Activated naive CD8-positive, alpha-beta T cell (primary cell): ENCODE measurements around the gene CDX1.

Source experiments
- H3K27ac Mint-ChIP-seq: one replicate; pipeline ENCODE4 v1.8.0; 2021; ENCODE audit warnings: mixed read lengths
- H3K27me3 Mint-ChIP-seq: one replicate; pipeline ENCODE4 v1.8.0; 2021; ENCODE audit warnings: mixed read lengths
- H3K36me3 Mint-ChIP-seq: one replicate; pipeline ENCODE4 v1.8.0; 2021; ENCODE audit warnings: mixed read lengths
- H3K4me1 Mint-ChIP-seq: one replicate; pipeline ENCODE4 v1.8.0; 2021; ENCODE audit warnings: low read depth, mixed read lengths
- H3K4me3 Mint-ChIP-seq: one replicate; pipeline ENCODE4 v1.8.0; 2021; ENCODE audit warnings: mild to moderate bottlenecking, mixed read lengths
- H3K9me3 Mint-ChIP-seq: one replicate; pipeline ENCODE4 v1.8.0; 2021; ENCODE audit warnings: low read depth, mixed read lengths

CDX1 gene

GRCh38 chr5:150186897-150187296 lies 20.3 kb downstream of the CDX1 start:
- Mint-ChIP-seq H3K27ac (no peak overlapping the region), H3K4me3 (no peak overlapping the region), H3K27me3 (peaks cover 13% of the 10 kb centered on the region), H3K36me3 (no peaks in the 10 kb centered on the region), H3K9me3 (no peaks in the 10 kb centered on the region), H3K4me1 (no peaks in the 10 kb centered on the region)

- no peak overlapping the region for H3K27ac Mint-ChIP-seq
- no peaks in the 10 kb centered on the region for H3K36me3 Mint-ChIP-seq
- H3K27me3 Mint-ChIP-seq, result peaks cover 17% of the 10 kb centered on the region
- H3K4me1 Mint-ChIP-seq, result no peaks in the 10 kb centered on the region
- H3K9me3 Mint-ChIP-seq, result no peaks in the 10 kb centered on the region
- H3K4me3 Mint-ChIP-seq, result no peak overlapping the region
Measured at GRCh38 chr5:150188146-150188842, 21.7 kb downstream of the CDX1 start.

- Mint-ChIP-seq H3K27ac (no peak overlapping the region), H3K4me3 (no peak overlapping the region), H3K4me1 (no peaks in the 10 kb centered on the region), H3K27me3 (peaks cover 17% of the 10 kb centered on the region), H3K36me3 (no peaks in the 10 kb centered on the region), H3K9me3 (no peaks in the 10 kb centered on the region)
Measured at GRCh38 chr5:150189326-150189725, 22.7 kb downstream of the CDX1 start.

- Mint-ChIP-seq H3K4me1 (no peaks in the 10 kb centered on the region), H3K27ac (no peak within 1 kb of the TSS), H3K4me3 (no peak within 1 kb of the TSS), H3K9me3 (no peaks in the 10 kb centered on the region), H3K27me3 (peaks cover 17% of the 10 kb centered on the region), H3K36me3 (no peaks in the 10 kb centered on the region)
Measured at GRCh38 chr5:150189728-150190502, 23.3 kb downstream of the CDX1 start, which contains the start of gene SLC6A7. SLC6A7 (plus strand) TSS chr5:150190062; CDS start chr5:150190328, 266 bp downstream.

GRCh38 chr5:150190503-150190979 lies 24.0 kb downstream of the CDX1 start:
- no peaks in the 10 kb centered on the region for H3K9me3 Mint-ChIP-seq

DNA sequence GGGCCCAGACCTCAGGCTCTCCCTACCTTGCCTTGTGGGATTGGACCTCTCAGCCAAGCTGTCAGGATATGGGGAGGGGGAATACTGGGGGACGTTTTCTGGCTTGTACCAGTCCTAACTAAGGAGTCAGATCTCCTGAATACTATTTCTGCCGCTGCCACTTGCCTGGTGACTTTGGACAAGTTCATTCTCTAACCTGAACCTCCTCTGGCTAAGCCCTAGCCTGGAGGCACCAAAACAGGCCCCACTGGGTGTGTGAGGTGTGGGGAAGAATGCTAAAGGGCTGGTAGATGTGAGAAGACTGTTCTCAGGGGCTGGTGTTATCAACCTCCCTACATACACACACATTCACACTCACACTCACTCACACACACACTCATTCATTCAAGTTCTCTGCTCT lies 24.4 kb downstream of the CDX1 start:
- no peak overlapping the region for H3K4me3 Mint-ChIP-seq
- H3K27ac Mint-ChIP-seq, result no peak overlapping the region
- H3K9me3 Mint-ChIP-seq, result no peaks in the 10 kb centered on the region
- no peaks in the 10 kb centered on the region for H3K4me1 Mint-ChIP-seq
- H3K27me3 Mint-ChIP-seq, result peaks cover 17% of the 10 kb centered on the region
- H3K36me3 Mint-ChIP-seq, result no peaks in the 10 kb centered on the region

More at GRCh38 chr5:150190503-150190979, 24.0 kb downstream of the CDX1 start:
- Mint-ChIP-seq H3K27ac (no peak overlapping the region), H3K27me3 (peaks cover 17% of the 10 kb centered on the region), H3K4me3 (no peak overlapping the region), H3K4me1 (no peaks in the 10 kb centered on the region), H3K36me3 (no peaks in the 10 kb centered on the region)

DNA sequence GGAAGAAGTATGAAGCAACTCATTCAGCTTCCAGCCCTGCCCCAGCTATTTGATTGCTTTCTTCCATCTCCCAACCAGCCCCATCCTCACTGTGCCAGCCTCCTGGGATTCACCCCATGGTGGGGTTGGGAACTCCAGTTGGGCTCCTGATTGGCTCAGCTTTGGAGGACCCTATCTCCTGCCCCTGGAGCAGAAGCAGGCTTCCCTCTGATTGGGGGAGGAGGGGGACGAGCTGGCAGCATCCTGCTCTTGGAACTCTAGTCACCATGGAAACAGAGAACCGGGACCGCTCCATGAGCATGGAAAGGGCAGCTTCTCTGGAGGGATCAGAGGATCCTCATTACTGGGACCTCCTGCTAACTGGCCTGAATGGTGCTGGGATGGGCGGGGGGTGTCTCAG lies 25.9 kb downstream of the CDX1 start:
- no peaks in the 10 kb centered on the region for H3K36me3 Mint-ChIP-seq
- no peaks in the 10 kb centered on the region for H3K4me1 Mint-ChIP-seq
- H3K4me3 Mint-ChIP-seq, result no peak overlapping the region
- no peaks in the 10 kb centered on the region for H3K9me3 Mint-ChIP-seq
- peaks cover 16% of the 10 kb centered on the region for H3K27me3 Mint-ChIP-seq
- H3K27ac Mint-ChIP-seq, result no peak overlapping the region

- no peaks in the 10 kb centered on the region for H3K4me1 Mint-ChIP-seq
- no peaks in the 10 kb centered on the region for H3K9me3 Mint-ChIP-seq
- H3K27me3 Mint-ChIP-seq, result peaks cover 12% of the 10 kb centered on the region
- no peak overlapping the region for H3K27ac Mint-ChIP-seq
- no peaks in the 10 kb centered on the region for H3K36me3 Mint-ChIP-seq
- H3K4me3 Mint-ChIP-seq, result no peak overlapping the region
Measured at GRCh38 chr5:150195736-150196485, 29.3 kb downstream of the CDX1 start.

- no peak overlapping the region for H3K4me3 Mint-ChIP-seq
- no peaks in the 10 kb centered on the region for H3K9me3 Mint-ChIP-seq
- H3K27ac Mint-ChIP-seq, result no peak overlapping the region
- peaks cover 11% of the 10 kb centered on the region for H3K27me3 Mint-ChIP-seq
- no peaks in the 10 kb centered on the region for H3K36me3 Mint-ChIP-seq
- H3K4me1 Mint-ChIP-seq, result no peaks in the 10 kb centered on the region
Measured at GRCh38 chr5:150196514-150196913, 29.9 kb downstream of the CDX1 start.

GRCh38 chr5:150196986-150197385 lies 30.4 kb downstream of the CDX1 start:
- no peak overlapping the region for H3K27ac Mint-ChIP-seq
- H3K4me3 Mint-ChIP-seq, result no peak overlapping the region
- H3K36me3 Mint-ChIP-seq, result no peaks in the 10 kb centered on the region
- H3K27me3 Mint-ChIP-seq, result peaks cover 11% of the 10 kb centered on the region
- H3K9me3 Mint-ChIP-seq, result no peaks in the 10 kb centered on the region
- H3K4me1 Mint-ChIP-seq, result no peaks in the 10 kb centered on the region

DNA sequence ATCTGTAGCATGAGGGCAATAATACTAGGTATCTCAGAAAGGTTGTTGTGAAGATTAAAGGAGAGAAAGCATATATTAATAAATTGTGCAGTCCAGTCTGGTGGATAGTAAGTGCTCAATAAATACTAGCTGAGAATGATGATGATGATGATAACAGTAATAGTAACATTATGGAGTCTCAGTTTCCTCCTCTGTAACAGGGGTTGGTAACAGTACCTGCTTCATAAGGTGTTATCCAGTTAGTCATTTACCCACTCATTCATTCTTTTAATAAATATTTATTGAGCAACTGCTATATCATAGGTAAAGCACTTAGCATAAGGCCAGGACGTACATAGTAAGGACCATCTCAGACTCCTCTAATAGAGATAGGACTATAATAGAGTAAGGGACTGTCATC lies 30.9 kb downstream of the CDX1 start:
- Mint-ChIP-seq H3K27ac (no peak overlapping the region), H3K36me3 (no peaks in the 10 kb centered on the region), H3K9me3 (no peaks in the 10 kb centered on the region), H3K27me3 (peaks cover 8% of the 10 kb centered on the region), H3K4me3 (no peak overlapping the region), H3K4me1 (no peaks in the 10 kb centered on the region)

GRCh38 chr5:150202501-150202900 lies 35.9 kb downstream of the CDX1 start:
- Mint-ChIP-seq H3K4me1 (peaks cover 4% of the 10 kb centered on the region), H3K36me3 (no peaks in the 10 kb centered on the region), H3K27me3 (peaks cover 6% of the 10 kb centered on the region), H3K4me3 (no peak overlapping the region), H3K9me3 (no peaks in the 10 kb centered on the region), H3K27ac (no peak overlapping the region)

- Mint-ChIP-seq H3K36me3 (no peaks in the 10 kb centered on the region), H3K27me3 (peaks cover 4% of the 10 kb centered on the region), H3K27ac (no peak overlapping the region), H3K4me3 (no peak overlapping the region), H3K4me1 (peaks cover 18% of the 10 kb centered on the region), H3K9me3 (no peaks in the 10 kb centered on the region)
Measured at GRCh38 chr5:150203832-150204589, 37.4 kb downstream of the CDX1 start.

DNA sequence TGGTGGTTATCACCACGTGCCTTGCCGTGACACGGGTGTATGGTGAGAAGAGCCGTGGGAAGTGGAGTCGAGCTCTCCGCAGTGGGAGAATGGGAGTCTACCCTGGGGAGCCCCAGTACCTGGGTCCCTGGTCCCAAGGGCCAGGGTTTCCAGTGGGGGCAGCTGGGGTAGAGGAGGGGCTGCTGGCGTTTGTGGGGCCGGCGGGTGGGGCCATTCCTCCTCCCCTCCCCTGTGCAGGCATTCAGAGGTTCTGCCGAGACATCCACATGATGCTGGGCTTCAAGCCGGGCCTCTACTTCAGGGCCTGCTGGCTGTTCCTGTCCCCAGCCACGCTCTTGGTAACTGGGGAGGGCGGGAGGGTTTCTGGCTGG lies 38.0 kb downstream of the CDX1 start:
- Mint-ChIP-seq H3K36me3 (no peaks in the 10 kb centered on the region), H3K27me3 (peaks cover 4% of the 10 kb centered on the region), H3K4me1 (peaks cover 23% of the 10 kb centered on the region), H3K27ac (no peak overlapping the region), H3K4me3 (no peak overlapping the region), H3K9me3 (no peaks in the 10 kb centered on the region)
